GM12801 (cell line): ENCODE data around the gene RORB.

Experiments
- TF ChIP-seq, protein P1 (sequence below): IDR thresholded peaks from one replicate; pipeline ENCODE4 v1.5.1; 2011; ENCODE audit warnings: control low read depth; ENCODE audit not compliant: insufficient read length; ENCODE audit errors: extremely low read depth

RORB gene

DNA sequence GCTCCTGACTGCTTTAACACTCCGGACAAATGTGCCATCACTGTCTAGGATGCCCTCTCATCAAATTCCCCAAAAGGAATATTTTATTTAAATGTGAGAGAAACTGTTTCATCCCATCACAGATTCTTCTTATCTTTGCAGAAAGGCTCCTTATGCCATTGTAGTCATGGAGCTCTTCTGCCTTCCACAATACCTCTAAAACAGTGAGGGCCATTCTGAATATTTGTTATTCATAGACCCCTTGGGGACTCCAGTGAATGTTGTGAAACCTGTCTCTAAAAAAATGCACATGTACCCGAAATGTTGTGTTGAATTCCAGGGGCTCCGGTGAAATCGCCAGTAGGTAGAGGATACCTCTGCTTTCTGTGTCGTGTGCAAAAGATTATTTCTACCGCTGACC lies 176.9 kb downstream of the RORB start:
- TF ChIP-seq, protein P1, sequence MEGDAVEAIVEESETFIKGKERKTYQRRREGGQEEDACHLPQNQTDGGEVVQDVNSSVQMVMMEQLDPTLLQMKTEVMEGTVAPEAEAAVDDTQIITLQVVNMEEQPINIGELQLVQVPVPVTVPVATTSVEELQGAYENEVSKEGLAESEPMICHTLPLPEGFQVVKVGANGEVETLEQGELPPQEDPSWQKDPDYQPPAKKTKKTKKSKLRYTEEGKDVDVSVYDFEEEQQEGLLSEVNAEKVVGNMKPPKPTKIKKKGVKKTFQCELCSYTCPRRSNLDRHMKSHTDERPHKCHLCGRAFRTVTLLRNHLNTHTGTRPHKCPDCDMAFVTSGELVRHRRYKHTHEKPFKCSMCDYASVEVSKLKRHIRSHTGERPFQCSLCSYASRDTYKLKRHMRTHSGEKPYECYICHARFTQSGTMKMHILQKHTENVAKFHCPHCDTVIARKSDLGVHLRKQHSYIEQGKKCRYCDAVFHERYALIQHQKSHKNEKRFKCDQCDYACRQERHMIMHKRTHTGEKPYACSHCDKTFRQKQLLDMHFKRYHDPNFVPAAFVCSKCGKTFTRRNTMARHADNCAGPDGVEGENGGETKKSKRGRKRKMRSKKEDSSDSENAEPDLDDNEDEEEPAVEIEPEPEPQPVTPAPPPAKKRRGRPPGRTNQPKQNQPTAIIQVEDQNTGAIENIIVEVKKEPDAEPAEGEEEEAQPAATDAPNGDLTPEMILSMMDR: no peak

DNA sequence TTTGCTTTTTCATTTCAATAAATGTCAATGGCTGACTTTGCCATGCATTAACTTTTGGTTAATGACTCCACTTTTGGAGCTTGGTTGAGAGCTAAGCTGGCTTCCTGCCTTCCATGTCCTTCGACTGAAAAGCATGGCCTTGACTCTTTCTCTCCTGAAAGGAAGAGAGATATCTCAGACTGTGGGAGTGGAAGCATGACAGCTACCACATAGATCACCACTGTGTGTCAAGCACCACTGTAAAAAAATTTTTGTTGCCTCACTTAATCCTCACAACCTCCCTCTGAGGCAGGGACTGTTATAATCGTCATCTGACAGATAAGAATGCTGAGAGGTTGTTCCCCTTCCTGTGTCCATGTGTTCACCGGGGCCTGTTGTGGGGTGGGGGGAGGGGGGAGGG lies 184.8 kb downstream of the RORB start:
- TF ChIP-seq, protein P1: no peak

DNA sequence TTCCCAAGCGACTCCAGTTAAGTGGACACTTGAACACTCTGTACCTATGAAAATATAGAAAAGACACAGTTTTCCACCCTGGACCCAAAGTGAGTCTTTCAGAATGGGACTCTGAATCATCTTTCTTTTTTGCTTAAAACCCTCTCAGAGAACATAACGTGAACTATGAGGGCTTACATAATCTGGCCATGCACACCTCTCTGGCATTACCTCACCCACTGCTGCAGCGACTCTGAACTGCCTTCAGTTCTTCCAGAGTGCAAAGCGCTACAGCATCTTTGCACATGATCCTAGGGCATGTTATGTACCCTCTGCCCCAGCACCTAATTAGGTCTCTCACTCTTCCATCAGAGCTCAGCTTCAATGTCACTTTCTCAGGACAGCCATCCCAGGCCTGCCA lies 186.2 kb downstream of the RORB start:
- TF ChIP-seq, protein P1: no peak

DNA sequence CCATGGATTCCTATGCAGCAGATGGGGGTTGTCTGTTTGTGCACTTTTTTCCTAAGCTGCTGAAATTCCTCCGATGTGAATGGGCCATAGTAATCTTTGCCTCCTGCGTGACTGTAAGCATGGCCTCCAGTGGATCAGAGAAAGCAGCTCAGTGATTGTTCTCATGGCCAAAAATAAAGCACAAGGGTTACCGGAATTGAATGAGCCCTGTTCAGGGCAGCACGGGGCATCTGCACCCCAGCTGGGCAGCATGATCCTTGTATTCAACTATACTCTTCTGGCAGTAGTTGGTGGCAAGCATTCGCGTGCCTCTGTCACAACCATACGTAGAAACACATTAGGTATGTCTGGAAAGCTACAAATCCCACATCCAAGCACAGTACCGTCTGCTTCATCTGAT lies 193.9 kb downstream of the RORB start:
- TF ChIP-seq, protein P1: no peak

DNA sequence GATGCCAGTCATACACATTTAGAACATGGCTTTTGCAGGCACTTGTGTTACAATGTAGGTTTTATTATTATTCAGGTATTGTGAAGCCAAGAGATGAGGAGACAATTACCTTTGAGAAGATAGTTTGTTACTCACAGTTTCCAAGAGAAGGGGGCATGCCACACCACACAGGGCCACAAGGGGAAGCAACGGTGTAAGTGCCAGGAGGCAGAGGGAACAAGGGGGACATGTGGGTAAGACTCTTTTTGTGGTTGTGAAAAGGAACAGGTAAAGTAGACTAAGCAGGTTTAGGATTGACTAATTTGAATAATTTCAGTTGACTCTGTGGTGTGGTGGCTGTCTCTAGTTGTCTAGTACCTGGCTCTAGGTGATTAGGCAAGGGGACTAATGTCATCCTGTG lies 199.4 kb downstream of the RORB start:
- TF ChIP-seq, protein P1: no peak

DNA sequence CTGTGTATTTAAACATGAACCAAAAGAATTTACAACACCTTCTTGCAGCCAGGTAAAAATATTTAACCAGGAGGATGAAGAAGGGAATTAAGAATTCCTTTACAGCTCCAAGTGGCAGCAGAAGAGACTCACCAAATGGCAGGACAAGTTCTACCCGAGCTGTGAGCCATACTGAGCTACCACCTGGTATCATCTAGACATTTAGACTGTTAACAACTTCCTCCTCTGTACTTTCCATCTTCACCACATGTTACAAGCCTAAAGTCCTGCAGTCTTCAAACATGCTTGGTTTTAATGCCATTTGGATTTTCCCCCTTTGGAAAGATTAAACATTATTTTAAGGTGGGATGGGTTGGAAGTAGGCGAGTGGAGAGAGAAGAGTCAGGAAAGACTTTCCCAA lies 200.4 kb downstream of the RORB start:
- TF ChIP-seq, protein P1: no peak

DNA sequence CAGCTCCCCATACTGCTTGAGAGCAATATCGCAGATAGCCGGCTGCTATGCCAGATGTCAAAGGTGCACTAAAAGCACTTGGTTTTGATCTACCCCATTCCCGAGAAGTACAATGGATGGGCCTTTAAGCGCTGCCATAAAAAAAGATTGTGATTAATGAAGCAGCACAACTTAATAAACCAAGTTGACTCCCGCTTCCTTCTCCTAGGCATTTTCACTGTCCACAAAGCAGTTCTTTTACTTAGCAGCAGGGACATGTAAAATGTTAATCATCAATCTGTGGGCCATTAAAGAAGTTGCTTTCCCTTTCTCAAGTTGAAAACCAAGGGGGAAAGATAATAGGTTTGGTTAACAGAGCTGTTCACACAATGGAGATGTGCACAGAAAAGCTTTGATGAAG lies 214.2 kb downstream of the RORB start:
- TF ChIP-seq, protein P1: no peak

DNA sequence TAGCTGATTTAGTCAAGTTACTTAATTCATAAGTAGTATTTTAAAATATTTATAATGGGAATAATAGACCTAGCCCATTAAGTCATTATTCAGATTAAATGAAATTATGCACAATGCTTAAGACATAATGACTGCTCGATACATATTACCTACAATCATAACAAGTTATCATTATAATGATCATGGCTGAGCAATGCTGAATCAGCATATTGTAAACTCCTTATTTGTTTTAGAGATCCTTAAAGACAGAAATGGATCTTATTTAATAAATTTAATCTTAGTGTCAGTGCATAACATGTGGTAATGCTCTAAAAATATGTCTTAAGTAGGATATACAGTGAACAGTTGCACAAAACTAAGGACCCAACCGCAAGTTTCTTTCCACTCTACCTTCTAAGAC lies 221.6 kb downstream of the RORB start:
- TF ChIP-seq, protein P1: no peak
